HuH-7 (cell line): ENCODE data around the gene VSX1.

Experiments used
- DNase-seq: peaks from one replicate; pipeline ENCODE4 v3.0.0; 2011; ENCODE audit warnings: low spot score

The VSX1 gene

DNA sequence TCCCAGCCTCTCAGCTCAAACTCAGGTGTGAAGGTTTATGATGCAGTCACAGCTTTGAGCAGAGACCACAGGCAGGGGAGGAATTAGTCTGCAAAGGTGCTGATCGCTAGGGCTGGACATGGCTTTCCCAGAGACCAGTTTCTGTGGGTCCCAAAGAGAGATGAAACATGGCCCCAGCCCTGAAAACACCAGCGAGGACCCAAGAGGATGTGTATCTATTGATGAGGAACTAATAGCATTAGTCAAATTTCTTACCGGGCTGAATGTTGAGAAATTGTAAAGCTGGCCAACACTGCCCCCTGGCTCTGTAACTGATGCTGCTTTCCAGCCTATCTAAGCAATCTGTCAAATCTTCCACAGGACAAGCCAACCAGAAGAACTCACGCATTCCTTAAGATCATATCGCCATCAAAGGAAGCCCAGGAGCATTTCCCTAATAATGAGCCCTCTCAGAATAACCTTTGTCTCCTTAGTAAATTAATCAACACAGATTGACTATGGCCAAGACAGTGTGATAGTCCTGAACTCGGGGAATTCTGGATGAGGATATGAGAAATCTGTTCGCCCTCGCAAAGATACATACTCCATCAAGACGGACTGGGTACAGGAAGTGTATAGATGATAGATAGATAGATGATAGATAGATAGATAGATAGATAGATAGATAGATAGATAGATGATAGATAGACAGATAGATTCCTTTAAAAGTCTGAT is 16.2 kb downstream of the VSX1 start:
- DNase-seq: peak; percentile 85

DNA sequence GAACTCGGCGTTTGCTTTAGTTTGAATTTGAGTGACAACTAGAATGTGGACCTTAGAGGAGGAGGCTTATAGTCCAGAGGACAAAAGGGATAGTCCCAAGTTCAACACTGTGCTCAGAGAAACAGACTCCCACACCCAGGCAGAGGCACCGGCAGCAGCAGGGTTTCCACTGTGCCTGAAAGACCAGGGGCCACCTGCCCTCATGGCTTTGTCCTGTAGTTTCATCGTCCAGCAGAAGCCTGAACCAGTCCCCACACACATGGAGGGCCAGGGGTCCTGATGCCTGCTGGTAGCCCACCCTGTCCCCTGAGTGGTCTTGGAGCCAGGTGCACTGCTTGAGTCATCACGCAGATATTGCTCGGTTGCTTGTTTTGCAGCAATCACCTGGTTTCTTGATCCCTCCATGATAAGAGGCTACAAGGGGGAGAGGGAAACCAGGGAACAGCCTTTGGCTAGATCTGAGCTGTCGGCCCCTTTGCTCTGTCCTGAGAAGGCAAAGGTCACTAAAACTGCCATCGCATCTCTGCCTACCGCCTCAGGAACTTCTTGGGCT is 16.8 kb downstream of the VSX1 start:
- DNase-seq: no peak

DNA sequence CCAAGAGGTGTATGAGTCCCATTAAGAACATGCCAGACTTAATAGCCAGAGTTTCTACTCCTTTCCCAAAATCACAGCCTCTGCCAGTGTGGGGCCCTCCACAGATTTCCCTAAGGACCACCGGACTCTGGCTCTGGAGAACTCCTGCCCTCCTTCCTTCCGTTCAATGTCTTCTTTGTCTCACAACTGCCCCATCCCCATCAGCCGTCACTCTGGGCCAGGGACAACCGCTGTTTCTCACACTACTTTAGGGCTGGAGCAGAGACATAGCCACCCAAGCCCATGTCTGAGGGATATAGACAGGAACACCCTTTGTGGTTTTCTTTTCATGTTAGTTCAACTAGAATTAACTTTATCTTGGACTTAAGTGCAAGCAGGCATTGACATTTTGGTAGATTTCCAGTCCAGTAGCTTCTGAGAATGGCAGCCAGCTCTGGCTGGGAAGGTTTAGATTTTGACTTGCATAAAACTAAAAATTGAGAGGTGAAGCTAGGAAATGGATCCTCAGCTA is 17.3 kb downstream of the VSX1 start:
- DNase-seq: no peak

DNA sequence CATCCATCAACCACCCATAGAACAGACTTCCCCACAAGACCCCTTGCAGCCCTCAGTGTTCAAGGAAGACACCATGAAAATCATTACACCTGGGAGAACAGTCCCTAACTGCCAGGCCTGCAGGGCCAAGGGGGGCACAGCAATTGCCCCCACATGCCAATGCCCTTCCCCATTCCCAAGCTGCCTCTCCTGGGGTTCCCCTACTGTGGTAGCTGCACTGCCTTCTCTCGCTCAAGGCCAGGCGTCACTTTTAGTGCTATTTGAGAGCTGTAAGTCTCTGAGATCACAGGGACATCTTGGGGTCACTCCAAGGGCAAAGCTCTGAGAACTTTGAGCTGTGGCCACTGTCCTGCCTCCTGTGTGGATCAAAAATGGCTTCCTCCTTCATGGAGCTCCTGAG is 18.0 kb downstream of the VSX1 start:
- no peak for DNase-seq

DNA sequence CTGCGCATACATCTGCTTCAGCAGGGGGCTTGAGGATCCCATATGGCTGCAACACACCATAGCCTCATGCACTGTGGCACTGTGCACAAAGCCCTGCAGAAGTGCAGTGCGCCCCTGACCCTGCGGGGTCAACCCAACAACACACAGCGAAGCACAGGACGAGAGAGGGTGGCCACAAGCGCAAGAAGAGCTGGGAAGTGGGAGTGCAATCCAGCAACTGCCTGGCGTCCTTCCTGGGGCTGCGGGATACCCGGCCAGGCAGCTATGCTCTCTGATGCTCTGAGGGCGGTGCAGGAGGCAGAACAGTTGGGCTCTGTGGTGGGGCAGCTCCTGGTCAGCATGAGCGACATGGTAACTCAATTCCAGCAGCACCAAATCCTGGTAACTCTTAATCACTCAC is 18.4 kb downstream of the VSX1 start:
- DNase-seq: no peak

DNA sequence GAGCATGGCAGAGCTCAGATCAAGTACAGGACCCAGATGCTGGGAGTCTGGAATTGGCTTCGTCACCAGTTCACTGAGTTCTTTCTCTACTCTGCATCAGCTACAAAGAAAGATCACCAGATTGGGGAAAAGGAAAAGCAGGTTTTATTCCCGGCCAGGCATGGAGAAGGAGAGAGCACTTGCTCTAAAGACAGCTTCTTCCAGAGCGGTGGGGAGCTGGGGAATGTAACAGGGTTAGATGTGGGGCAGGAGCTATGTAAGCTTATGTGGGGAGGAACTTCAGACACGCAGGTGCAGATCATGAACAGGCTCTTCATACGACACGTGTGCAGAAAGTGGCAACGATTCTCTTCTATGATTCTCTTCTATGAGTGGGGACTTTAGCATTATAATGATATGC is 19.1 kb downstream of the VSX1 start:
- no peak for DNase-seq

DNA sequence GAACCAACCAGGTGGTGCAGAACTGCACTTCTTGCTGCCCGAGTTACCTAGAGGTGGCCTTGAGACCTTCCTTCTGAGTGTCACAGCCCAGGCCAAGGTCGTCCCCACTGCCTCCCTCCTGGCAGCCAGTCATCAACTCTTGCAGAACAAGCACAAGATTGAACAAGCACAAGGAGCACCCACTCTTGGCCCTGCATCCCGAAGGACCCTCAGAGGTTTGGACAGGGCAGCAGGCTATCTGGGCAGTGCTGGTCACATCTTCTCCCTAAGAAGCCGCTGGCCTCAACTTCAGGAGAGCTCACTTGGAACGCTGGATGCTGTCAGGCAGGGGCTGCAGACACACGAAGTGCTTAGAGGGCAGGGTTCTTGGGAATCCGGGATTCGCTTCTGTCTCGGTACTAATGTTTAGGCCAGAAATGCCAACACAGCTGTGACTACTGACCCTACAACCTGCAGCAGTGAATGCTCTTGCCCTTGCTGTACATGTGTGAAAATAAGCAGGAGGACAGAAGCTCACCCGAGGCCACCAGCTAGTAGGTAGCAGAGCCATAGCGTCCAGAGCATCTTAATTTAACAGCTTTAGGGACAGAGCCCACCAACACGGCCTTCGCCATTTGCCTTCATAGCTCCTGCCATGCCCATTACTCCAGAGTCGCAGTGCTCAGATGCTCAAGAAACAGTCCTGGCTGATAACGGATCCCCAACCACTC is 20.0 kb downstream of the VSX1 start:
- DNase-seq: no peak

DNA sequence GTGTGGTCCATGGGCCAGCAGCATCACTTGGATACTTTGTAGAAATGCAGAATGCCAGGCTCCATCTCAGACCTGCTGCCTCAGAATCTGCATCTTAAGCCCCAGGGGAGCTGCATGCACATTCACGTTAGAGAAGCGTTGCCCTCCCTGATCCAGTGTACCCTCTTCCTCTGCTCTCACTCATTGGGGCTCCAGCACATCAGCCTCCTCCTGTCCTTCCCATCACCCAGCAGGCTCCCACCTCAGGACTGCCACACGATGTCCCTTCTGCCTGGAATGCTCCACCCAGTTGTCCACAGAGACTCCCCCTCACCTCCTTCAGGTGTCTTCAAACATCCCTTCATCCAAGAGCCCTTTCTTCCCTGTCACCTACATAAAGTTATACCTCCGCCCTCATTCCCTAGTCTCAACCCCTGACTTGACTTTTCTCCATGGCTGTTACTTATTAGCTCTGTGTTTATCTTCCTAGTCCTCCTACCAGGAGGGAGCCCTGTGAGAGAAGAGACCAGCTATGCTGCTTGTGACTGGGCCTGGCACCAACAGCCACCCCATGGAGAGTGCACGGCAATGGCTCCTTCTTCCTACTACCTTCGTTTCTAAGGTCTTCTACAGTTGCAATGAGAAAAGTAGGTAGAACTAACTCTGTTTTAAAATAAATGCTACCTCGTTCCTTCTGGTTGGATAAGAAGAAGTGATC is 20.7 kb downstream of the VSX1 start:
- no peak for DNase-seq

DNA sequence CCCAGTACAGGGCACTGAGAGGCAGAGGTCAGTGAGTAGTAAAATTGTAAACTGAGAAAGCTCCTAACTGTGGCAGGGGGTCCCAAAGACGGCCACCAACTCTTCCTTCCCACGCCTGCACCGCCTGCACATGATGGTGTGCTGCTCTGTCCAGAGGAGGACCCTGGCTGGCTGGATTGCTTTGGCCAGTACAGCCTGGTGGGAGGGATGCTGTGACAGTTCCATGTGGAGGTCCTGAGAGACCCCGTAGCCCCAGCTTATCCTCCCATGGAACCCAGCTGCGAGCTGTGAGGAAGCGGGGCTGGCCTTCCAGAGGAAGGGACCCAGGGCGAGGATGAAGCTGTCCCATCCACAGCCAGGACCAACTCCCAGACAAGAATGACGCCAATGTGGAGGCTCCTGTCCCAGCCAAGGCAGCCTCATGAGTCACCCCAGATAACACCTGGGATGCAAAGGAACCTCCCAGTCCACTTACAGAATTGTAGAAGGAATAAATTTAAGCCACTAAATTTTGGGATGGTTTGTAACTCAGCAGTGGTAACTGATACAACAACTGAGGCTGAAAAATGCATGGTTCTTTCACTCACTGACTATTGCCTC is 22.0 kb downstream of the VSX1 start:
- DNase-seq: no peak

DNA sequence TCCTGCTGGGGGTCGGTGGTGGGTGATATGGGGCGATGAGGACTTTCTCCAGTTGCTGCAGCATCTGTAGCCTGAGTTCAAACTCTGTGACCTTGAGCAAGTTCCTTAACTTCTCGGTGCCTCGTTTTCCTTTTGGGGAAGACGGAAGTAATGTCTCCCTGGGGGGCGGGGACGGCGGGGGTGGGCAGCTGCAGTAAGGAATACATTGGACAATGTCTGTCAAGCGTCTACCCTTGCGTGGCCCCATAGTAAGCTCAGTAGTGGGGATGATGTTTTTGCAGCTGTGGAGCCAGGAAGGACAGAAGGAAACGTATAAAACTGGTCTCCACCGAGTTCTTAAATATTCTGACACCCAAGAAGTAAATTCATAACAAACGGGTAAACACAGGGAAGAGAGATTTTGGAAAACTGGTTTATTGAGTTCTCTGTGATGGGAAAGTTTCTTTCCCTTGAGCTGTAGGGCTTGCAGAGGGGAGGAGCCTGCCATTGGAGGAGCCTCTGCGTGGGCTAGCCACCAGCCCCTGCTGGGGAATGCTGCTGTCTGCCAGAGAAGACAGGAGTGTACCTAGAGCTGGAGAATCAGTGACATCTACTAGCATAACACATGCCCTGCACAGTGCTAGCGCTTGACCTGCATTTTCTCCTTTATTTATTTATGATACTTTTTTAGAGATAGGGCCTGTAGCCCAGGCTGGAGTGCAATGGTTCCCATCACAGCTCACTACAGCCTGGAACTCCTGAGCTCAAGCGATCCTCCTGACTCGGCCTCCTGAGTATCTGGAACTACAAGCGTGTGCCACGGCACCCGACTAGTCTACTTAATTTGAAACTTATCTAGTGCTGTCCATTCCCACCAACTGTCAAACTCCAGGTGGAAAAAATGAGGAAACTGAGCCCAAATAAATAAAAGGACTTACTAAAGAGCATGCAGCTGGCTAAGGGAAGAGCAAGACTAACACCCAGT is 22.8 kb downstream of the VSX1 start:
- DNase-seq: peak; percentile 61

DNA sequence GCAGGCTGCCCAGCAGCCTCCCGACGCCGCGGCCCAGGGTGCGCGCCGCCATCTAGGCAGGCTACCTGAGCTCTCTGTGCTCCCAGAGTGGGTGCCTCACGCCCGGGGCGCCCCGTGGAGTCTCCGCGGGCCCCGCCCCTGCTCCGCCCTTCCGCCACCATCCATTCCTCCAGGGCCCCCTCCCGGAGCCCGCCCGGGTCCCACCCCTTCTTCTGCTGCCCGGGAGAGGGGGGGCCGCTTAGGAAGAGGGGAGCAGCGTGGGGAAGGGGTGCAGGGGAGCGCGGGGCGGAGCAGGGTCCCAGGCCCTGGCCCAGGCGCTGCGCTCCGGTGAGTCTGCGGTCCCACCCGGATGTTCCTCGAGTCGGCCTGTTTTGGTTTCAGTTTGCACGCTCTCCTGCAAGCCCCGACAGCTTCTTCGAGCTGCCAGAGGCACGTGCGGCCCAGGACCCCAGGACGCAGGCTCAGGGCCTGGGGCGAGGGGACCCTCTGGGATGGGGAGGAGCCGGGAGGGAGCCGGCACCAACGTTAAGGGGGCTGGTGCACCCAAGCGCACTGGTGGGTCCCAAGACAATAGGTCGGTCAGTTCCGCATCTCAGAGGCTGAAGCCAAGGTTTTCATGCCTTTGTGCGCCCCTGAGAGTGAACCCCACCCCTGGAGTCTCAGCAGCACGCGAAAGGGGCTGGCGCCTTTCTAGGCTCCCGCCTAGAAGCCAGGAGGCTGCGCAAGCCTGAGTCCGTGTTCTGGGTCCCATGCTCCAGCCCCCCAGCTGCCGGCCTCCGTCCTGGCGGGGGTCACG is 23.7 kb downstream of the VSX1 start, which contains the start of gene ACSS1:
ACSS1 (minus strand) TSS at position 89 of the 796 bp plus-strand sequence; CDS start at position 52, 37 bp downstream.
- no peak for DNase-seq

DNA sequence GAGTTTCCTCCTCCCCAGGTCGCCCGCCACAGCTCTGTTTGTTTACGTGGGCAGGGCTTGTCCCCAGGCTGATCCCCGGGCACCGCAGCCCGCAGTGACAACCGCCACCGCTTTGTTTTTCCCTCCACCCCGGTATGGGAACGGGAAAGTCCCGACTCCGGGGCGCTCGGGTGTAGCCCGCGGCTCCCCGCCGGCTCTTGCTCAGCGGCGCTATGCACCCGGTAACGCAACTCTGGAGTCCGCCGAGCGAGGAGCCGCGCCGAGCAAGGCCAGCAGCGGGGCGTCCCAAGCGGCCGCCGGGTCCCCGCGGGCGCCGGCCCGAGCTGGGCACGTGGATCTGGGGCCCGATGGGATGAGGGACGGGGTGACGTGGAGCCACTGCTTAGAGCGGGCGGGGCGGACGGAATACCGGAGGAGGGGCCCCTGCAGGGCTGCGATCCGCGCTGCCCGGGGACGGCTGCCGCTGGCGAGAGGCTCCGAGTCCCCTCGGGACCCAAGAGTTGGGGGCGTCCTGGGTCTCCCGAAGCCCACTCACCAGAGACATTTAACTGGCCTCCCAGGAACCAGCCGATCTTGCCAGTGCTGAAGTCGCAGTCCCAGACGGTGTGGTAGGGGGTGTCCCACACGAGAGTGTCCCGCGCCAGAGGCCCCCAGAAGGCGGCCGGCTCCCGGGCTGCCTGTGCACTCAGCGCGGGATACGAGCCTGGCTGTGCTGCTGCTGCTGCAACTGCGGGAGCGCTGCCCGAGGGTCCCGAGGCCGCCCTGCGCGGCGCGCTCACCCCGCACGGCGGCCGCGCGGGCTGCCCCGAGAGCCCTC is 24.5 kb downstream of the VSX1 start:
- peak; percentile 79 for DNase-seq

DNA sequence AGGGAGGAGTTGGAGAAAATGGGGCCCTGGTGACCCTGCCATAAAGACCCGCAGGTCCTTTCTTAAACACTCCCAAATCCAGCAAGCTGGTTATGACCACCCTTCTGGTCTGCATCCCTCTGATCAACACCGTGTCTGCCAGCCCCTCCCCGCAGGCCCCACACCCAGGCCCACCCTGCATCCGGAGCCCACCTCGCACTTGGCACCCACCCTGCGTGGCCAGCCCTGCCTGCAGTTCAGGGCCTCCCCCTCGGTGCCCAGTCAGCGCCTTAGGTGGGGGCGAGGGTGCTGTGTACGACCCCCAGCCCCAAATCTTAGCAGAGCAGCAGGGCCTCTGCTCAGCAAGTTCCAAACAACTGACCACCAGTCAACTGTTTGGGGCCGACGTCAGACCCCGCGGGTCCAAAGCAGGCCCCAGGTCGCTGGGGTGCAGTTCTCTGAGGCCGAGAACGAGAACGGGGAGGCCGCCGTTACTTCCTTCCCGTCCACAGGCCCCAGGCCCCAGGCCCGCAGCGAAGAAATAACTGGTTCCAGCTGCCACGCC is 25.2 kb downstream of the VSX1 start:
- no peak for DNase-seq

DNA sequence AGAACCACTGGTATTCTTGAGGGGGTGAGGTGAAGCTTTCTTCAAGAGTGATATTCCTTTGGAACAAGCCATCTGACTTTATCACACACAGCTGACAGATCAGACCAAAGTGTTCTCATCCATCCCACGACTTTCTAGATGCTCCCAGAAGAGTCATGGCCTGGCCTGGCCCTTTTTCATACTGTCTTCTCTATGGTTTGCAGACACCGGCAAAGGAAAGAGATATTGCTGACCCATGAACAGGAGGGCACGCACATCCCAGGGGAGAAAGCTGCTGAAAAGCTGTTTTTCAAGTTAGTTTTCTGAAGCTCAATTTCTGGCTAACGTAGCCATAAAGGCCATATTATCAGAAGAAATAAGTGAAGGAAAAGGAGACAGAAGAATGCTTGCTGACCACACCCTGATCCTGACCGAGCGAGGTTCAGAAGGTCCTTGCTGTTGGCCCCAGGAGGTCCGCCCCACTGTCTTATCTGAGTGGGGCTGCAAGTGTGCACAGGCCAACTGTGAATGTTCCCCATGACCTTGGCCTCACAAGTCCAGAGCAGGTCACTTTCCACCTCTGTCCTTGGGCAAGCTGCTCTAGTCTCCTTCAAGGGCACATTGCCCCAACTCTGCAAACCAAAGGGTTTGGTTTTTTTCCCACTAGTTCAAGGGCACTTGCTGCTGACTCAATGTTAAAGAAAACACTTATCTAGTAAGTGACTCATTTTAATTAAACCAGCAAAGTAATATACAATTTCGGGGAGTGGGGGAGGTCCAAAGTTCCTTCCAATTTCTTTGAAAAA is 26.0 kb downstream of the VSX1 start:
- no peak for DNase-seq

DNA sequence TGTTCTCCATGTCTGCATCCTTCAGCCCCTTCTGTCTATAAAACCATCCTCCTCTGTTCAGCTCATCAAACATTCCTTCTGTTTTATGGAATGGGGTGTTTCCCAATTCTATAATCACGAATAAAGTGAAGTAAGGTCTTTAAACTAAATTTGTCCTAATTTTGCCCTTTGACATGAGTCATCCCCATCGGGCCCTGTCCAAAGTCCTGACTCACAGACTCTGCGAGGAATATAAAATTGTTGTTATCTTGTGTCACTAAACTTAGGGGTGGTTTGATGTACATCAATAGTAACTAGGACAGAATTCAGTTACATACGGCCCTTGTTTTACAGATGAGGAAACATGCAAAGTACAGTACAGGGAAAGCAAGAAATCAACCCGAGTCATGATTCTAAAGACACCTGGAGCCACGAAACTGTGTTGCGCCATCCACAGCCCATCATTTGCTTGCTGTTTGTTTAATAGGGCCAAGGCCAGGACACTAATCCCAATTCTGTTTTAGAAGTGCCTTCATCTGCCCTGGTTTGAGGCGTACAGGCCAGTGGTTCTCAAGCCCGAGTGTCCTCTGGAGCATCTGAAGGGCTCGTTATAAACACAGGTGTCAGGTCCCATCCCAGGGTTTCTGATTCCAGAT is 26.8 kb downstream of the VSX1 start:
- no peak for DNase-seq

DNA sequence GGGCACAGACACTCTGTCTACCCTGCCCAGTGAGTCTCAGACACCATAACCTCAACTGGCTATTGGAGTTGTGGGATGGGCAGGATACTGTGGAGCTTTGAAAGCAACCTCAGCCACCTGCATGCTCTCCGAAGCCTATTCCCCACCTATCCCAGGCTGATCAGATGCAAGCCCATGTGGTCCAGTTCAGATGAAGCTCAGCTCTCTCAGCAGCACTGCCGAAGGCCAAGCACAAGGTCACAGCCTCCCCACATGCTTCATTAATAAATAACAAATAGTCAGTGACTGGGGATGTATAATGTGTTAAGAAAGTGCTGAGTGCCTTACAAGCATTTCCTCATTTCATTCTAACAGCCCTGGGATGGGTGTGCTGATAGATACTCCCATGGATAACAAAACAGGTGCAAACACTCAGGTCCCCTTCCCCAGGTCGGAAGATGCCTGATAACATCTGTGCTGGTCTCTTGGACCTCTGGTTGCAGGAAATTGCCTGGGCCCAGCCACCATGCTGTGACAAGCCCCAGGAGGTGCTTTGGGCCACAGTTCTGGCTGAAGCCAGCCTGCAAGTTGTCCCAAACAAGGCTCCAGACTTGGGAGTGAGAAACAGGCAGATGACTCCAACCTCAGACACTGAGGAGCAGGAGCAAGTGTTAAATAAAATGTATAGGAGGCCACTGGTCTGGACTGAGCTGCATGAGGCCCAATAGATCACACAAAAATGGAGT is 27.7 kb downstream of the VSX1 start:
- DNase-seq: no peak
